HepG2 (cell line): ENCODE results near the gene REEP3. TPM values are rescaled to one million over a fixed set of nuclear protein-coding genes. Genes with fewer than 3 reads are reported as not detected.

Experiments used
- ETV6 ChIP-seq: sonication (generic); formaldehyde crosslinking; conservative IDR thresholded peaks from 2 replicates; pipeline ENCODE4 v1.4.0; 2020; ENCODE audit warnings: missing genetic modification reagents
- HOXA3 ChIP-seq: sonication (generic); formaldehyde crosslinking; IDR thresholded peaks from 2 replicates; pipeline ENCODE4 v1.5.0; 2020; ENCODE audit warnings: missing genetic modification reagents
- IKZF1 ChIP-seq: fragments of 450-650 bp; IDR thresholded peaks from 2 replicates; pipeline ENCODE4 v1.7.1; 2016
- KLF9 ChIP-seq: IDR thresholded peaks from 2 replicates; pipeline ENCODE4 v1.6.1; 2016; ENCODE audit warnings: low read depth
- RBM22 ChIP-seq: fragments of 200-400 bp; formaldehyde crosslinking; optimal IDR thresholded peaks from 2 replicates; pipeline ENCODE3; 2017; ENCODE audit warnings: mild to moderate bottlenecking, low read length, moderate library complexity
- SALL1 ChIP-seq: sonication (generic); formaldehyde crosslinking; IDR thresholded peaks from 2 replicates; pipeline ENCODE4 v1.8.0; 2022; ENCODE audit warnings: mild to moderate bottlenecking, missing genetic modification reagents
- SMAD1 ChIP-seq: sonication (generic); formaldehyde crosslinking; IDR thresholded peaks from 2 replicates; pipeline ENCODE4 v1.4.0; 2020; ENCODE audit warnings: missing genetic modification reagents, low read depth, mild to moderate bottlenecking, borderline replicate concordance
- SMYD3 ChIP-seq: sonication (generic); formaldehyde crosslinking; IDR thresholded peaks from 2 replicates; pipeline ENCODE4 v1.8.1; 2023; ENCODE audit warnings: mild to moderate bottlenecking, missing genetic modification reagents
- TFDP1 ChIP-seq: IDR thresholded peaks from 2 replicates; pipeline ENCODE4 v1.6.1; 2016; ENCODE audit warnings: missing compliant biosample characterization, missing genetic modification reagents, borderline replicate concordance
- YY1 ChIP-seq: IDR thresholded peaks from 2 replicates; pipeline ENCODE4 v1.6.1; 2011; ENCODE audit warnings: low read length, low read depth, moderate library complexity, mild to moderate bottlenecking; ENCODE audit not compliant: insufficient read depth, insufficient replicate concordance
- ZMAT5 ChIP-seq: sonication (generic); formaldehyde crosslinking; IDR thresholded peaks from 2 replicates; pipeline ENCODE4 v1.5.0; 2020; ENCODE audit warnings: mild to moderate bottlenecking, low read depth, missing genetic modification reagents, borderline replicate concordance
- ZNF260 ChIP-seq: sonication (generic); formaldehyde crosslinking; IDR thresholded peaks from 2 replicates; pipeline ENCODE4 v1.4.0; 2020; ENCODE audit warnings: missing genetic modification reagents, low read depth, mild to moderate bottlenecking, borderline replicate concordance
- ZNF501 ChIP-seq: sonication (generic); formaldehyde crosslinking; IDR thresholded peaks from 2 replicates; pipeline ENCODE4 v1.5.1; 2020; ENCODE audit warnings: mild to moderate bottlenecking, moderate library complexity, missing genetic modification reagents
- ZNF552 ChIP-seq: sonication (generic); formaldehyde crosslinking; IDR thresholded peaks from 2 replicates; pipeline ENCODE4 v1.9.0; 2022; ENCODE audit warnings: missing genetic modification reagents, mild to moderate bottlenecking, borderline replicate concordance
- ZNF639 ChIP-seq: conservative IDR thresholded peaks from 2 replicates; pipeline ENCODE4 v1.6.1; 2018; ENCODE audit warnings: missing genetic modification reagents
- ZNF644 ChIP-seq: IDR thresholded peaks from 2 replicates; pipeline ENCODE4 v1.6.1; 2016; ENCODE audit warnings: low read depth
- ZNF691 ChIP-seq: sonication (generic); formaldehyde crosslinking; IDR thresholded peaks from 2 replicates; pipeline ENCODE4 v1.4.0; 2020; ENCODE audit warnings: missing genetic modification reagents, low read depth, mild to moderate bottlenecking, borderline replicate concordance
- polyA plus RNA-seq, 8 experiments: library from polyadenylated mRNA; depleted of rRNA in 3 of 8; stranded (reverse) in 7 of 8; unstranded in 1 of 8; fragments of >200 nt; fragmentation: Illumina TruSeq in 4 of 8; extraction: Trizol in 4 of 8; gene quantifications; 2 replicates each; pipeline versions ENCODE4 v1.2.1 to v1.2.3, GENCODE V29; 2011 to 2016; ENCODE audit warnings: low read depth in 4 of 8, missing spikeins in 1 of 8, mixed read lengths in 1 of 8; ENCODE audit not compliant: insufficient read depth in 1 of 8
- total RNA-seq, 5 experiments: library from RNA; depleted of rRNA; stranded (reverse); fragments of >200 nt; fragmentation: Illumina TruSeq; extraction: Trizol; gene quantifications; 2 replicates each; pipeline ENCODE4 v1.2.3, GENCODE V29; 2016; ENCODE audit warnings: low read depth in 1 of 5
- TF ChIP-seq, protein P1 (sequence below): sonication (generic); formaldehyde crosslinking; conservative IDR thresholded peaks from 2 replicates; pipeline ENCODE4 v1.4.0; 2020; ENCODE audit warnings: missing genetic modification reagents
- TF ChIP-seq, protein P2 (sequence below): sonication (generic); formaldehyde crosslinking; IDR thresholded peaks from 2 replicates; pipeline ENCODE4 v1.5.0; 2020; ENCODE audit warnings: mild to moderate bottlenecking, missing genetic modification reagents

REEP3 gene
- total and polyA plus RNA-seq, 2 of the 13 experiments (the other 11 are each of a cell fraction or from before 2014, with no cell fraction given), result 7.1 to 31.4 TPM

GRCh38 chr10:63630085-63630930 is 109.1 kb downstream of the REEP3 start (continued):
- TF ChIP-seq SMYD3 (CRISPR knock-in tag) (no peak), ZMAT5 (CRISPR knock-in tag) (no peak), ZNF691 (CRISPR knock-in tag) (no peak), YY1 (no peak), ZNF260 (no peak), RBM22 (no peak), ZNF501 (CRISPR knock-in tag) (no peak), IKZF1 (no peak), TFDP1 (no peak), SMAD1 (CRISPR knock-in tag) (no peak), ZNF644 (no peak), ZNF552 (CRISPR knock-in tag) (no peak), KLF9 (no peak), ZNF639 (CRISPR knock-in tag) (no peak), ETV6 (CRISPR knock-in tag) (no peak), SALL1 (CRISPR knock-in tag) (peak; percentile 43; the same call in 1 of the 2 replicates), HOXA3 (CRISPR knock-in tag) (no peak)
- TF ChIP-seq, protein P1, sequence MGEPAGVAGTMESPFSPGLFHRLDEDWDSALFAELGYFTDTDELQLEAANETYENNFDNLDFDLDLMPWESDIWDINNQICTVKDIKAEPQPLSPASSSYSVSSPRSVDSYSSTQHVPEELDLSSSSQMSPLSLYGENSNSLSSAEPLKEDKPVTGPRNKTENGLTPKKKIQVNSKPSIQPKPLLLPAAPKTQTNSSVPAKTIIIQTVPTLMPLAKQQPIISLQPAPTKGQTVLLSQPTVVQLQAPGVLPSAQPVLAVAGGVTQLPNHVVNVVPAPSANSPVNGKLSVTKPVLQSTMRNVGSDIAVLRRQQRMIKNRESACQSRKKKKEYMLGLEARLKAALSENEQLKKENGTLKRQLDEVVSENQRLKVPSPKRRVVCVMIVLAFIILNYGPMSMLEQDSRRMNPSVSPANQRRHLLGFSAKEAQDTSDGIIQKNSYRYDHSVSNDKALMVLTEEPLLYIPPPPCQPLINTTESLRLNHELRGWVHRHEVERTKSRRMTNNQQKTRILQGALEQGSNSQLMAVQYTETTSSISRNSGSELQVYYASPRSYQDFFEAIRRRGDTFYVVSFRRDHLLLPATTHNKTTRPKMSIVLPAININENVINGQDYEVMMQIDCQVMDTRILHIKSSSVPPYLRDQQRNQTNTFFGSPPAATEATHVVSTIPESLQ (CRISPR knock-in tag), result no peak
- TF ChIP-seq, protein P2, sequence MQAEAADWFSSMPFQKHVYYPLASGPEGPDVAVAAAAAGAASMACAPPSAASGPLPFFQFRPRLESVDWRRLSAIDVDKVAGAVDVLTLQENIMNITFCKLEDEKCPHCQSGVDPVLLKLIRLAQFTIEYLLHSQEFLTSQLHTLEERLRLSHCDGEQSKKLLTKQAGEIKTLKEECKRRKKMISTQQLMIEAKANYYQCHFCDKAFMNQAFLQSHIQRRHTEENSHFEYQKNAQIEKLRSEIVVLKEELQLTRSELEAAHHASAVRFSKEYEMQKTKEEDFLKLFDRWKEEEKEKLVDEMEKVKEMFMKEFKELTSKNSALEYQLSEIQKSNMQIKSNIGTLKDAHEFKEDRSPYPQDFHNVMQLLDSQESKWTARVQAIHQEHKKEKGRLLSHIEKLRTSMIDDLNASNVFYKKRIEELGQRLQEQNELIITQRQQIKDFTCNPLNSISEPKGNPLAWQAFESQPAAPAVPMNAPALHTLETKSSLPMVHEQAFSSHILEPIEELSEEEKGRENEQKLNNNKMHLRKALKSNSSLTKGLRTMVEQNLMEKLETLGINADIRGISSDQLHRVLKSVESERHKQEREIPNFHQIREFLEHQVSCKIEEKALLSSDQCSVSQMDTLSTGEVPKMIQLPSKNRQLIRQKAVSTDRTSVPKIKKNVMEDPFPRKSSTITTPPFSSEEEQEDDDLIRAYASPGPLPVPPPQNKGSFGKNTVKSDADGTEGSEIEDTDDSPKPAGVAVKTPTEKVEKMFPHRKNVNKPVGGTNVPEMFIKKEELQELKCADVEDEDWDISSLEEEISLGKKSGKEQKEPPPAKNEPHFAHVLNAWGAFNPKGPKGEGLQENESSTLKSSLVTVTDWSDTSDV, result no peak
